KOPT-K1 (cell line): Measurements from ENCODE around the gene PARD3B.
"Not testable (repeated sequence)": the region's sequence is repeated elsewhere in the genome, so short reads cannot be mapped to it uniquely, and the experiment has no call there.

ENCODE experiments used
- H3K27ac ChIP-seq: fragments of 200-600 bp; sonication (generic); 2 replicates; pipeline ENCODE4 v1.5.1; 2016; ENCODE audit warnings: antibody characterized with exemption, mild to moderate bottlenecking, low read depth, low read length; ENCODE audit not compliant: poor library complexity, severe bottlenecking
- H3K36me3 ChIP-seq: fragments of 200-600 bp; sonication (generic); 2 replicates; pipeline ENCODE4 v1.5.1; 2017; ENCODE audit warnings: antibody characterized with exemption, mild to moderate bottlenecking, low read length, moderate library complexity; ENCODE audit not compliant: insufficient read depth
- H3K9me3 ChIP-seq: fragments of 200-600 bp; sonication (generic); 2 replicates; pipeline ENCODE4 v1.5.1; 2017; ENCODE audit warnings: antibody characterized with exemption, low read length, mild to moderate bottlenecking; ENCODE audit not compliant: insufficient read depth, poor library complexity, severe bottlenecking

The PARD3B gene

GRCh38 chr2:205218056-205218455, 672.8 kb downstream of the PARD3B start:
- Histone ChIP-seq H3K27ac (no peak overlapping the region), H3K36me3 (no peaks in the 10 kb centered on the region), H3K9me3 (no peaks in the 10 kb centered on the region)

GRCh38 chr2:205218816-205219215, 673.5 kb downstream of the PARD3B start:
- not testable (repeated sequence) for H3K36me3 ChIP-seq, H3K27ac ChIP-seq, H3K9me3 ChIP-seq

- Histone ChIP-seq H3K9me3 (no peaks in the 10 kb centered on the region), H3K36me3 (no peaks in the 10 kb centered on the region), H3K27ac (no peak overlapping the region)
These were observed 675.3 kb downstream of the PARD3B start for GRCh38 chr2:205220559-205220958.

- Histone ChIP-seq H3K36me3 (no peaks in the 10 kb centered on the region), H3K9me3 (no peaks in the 10 kb centered on the region), H3K27ac (no peak overlapping the region)
These were observed 686.8 kb downstream of the PARD3B start for GRCh38 chr2:205232086-205232485.

- Histone ChIP-seq H3K9me3 (no peaks in the 10 kb centered on the region), H3K27ac (no peak overlapping the region), H3K36me3 (no peaks in the 10 kb centered on the region)
These were observed 690.2 kb downstream of the PARD3B start for GRCh38 chr2:205235434-205235833.

- Histone ChIP-seq H3K36me3 (no peaks in the 10 kb centered on the region), H3K9me3 (no peaks in the 10 kb centered on the region), H3K27ac (no peak overlapping the region)
These were observed 692.2 kb downstream of the PARD3B start for GRCh38 chr2:205237524-205237923.

GRCh38 chr2:205245001-205245400, 699.7 kb downstream of the PARD3B start:
- H3K36me3 ChIP-seq, result no peaks in the 10 kb centered on the region
- no peak overlapping the region for H3K27ac ChIP-seq
- no peaks in the 10 kb centered on the region for H3K9me3 ChIP-seq

- Histone ChIP-seq H3K36me3 (no peaks in the 10 kb centered on the region), H3K27ac (no peak overlapping the region), H3K9me3 (no peaks in the 10 kb centered on the region)
These were observed 700.4 kb downstream of the PARD3B start for GRCh38 chr2:205245652-205246051.

GRCh38 chr2:205259121-205259520, 713.8 kb downstream of the PARD3B start:
- Histone ChIP-seq H3K27ac (no peak overlapping the region), H3K9me3 (no peaks in the 10 kb centered on the region), H3K36me3 (no peaks in the 10 kb centered on the region)

- Histone ChIP-seq H3K36me3 (no peaks in the 10 kb centered on the region), H3K9me3 (no peaks in the 10 kb centered on the region), H3K27ac (no peak overlapping the region)
These were observed 716.3 kb downstream of the PARD3B start for GRCh38 chr2:205261516-205262020.

- Histone ChIP-seq H3K36me3 (no peaks in the 10 kb centered on the region), H3K9me3 (no peaks in the 10 kb centered on the region), H3K27ac (no peak overlapping the region)
These were observed 722.0 kb downstream of the PARD3B start for GRCh38 chr2:205267323-205267722.

- Histone ChIP-seq H3K27ac (no peak overlapping the region), H3K36me3 (no peaks in the 10 kb centered on the region), H3K9me3 (no peaks in the 10 kb centered on the region)
These were observed 725.4 kb downstream of the PARD3B start for GRCh38 chr2:205270689-205271088.

GRCh38 chr2:205273148-205273547, 727.9 kb downstream of the PARD3B start:
- no peaks in the 10 kb centered on the region for H3K36me3 ChIP-seq
- H3K27ac ChIP-seq, result no peak overlapping the region
- H3K9me3 ChIP-seq, result no peaks in the 10 kb centered on the region

GRCh38 chr2:205273627-205274026, 728.4 kb downstream of the PARD3B start:
- no peaks in the 10 kb centered on the region for H3K36me3 ChIP-seq
- H3K9me3 ChIP-seq, result no peaks in the 10 kb centered on the region
- H3K27ac ChIP-seq, result no peak overlapping the region

- Histone ChIP-seq H3K36me3 (no peaks in the 10 kb centered on the region), H3K9me3 (no peaks in the 10 kb centered on the region), H3K27ac (no peak overlapping the region)
These were observed 729.5 kb downstream of the PARD3B start for GRCh38 chr2:205274801-205275200.

GRCh38 chr2:205276116-205276777, 731.0 kb downstream of the PARD3B start:
- H3K36me3 ChIP-seq, result no peaks in the 10 kb centered on the region

More at GRCh38 chr2:205276116-205276777, 731.0 kb downstream of the PARD3B start:
- Histone ChIP-seq H3K27ac (no peak overlapping the region), H3K9me3 (no peaks in the 10 kb centered on the region)
